HG03066 (cell line): ENCODE results near the gene EMC6.

Experiments
- ATAC-seq: cut with Tn5 transposase; IDR thresholded peaks from one replicate; pipeline ENCODE4 v1.9.1; 2021; ENCODE audit warnings: low read depth; ENCODE audit not compliant: unreplicated experiment

EMC6 gene

GRCh38 chr17:3655766-3656165, 12.8 kb upstream of the EMC6 start:
- ATAC-seq: no peak

GRCh38 chr17:3656353-3656752, 12.3 kb upstream of the EMC6 start:
- ATAC-seq: no peak

GRCh38 chr17:3656755-3657587, 11.6 kb upstream of the EMC6 start:
- no peak for ATAC-seq

GRCh38 chr17:3657588-3657869, 11.1 kb upstream of the EMC6 start:
- no peak for ATAC-seq

- ATAC-seq: no peak
These were observed 10.5 kb upstream of the EMC6 start for GRCh38 chr17:3657874-3658783.

GRCh38 chr17:3658784-3659449, 9.7 kb upstream of the EMC6 start:
- no peak for ATAC-seq

- no peak for ATAC-seq
These were observed 9.0 kb upstream of the EMC6 start for GRCh38 chr17:3659541-3660111.

- ATAC-seq: no peak
These were observed 8.2 kb upstream of the EMC6 start for GRCh38 chr17:3660311-3660891.

- no peak for ATAC-seq
These were observed 5.3 kb upstream of the EMC6 start for GRCh38 chr17:3663102-3664011.

- no peak for ATAC-seq
These were observed 2.8 kb upstream of the EMC6 start for GRCh38 chr17:3665834-3666233.

- no peak for ATAC-seq
These were observed 2.1 kb upstream of the EMC6 start for GRCh38 chr17:3666516-3666915.

- peak; percentile 20 for ATAC-seq
These were observed 990 bp upstream of the EMC6 start for GRCh38 chr17:3667366-3668278.

- no peak for ATAC-seq
These were observed 404 bp downstream of the EMC6 start for GRCh38 chr17:3669085-3669347.

- no peak for ATAC-seq
These were observed 936 bp downstream of the EMC6 start for GRCh38 chr17:3669548-3669947.

GRCh38 chr17:3672571-3672970, 4.0 kb downstream of the EMC6 start:
- ATAC-seq: no peak

GRCh38 chr17:3675886-3676285, 7.3 kb downstream of the EMC6 start:
- no peak for ATAC-seq

GRCh38 chr17:3678095-3678820, 9.6 kb downstream of the EMC6 start:
- no peak for ATAC-seq

GRCh38 chr17:3678821-3679530, 10.4 kb downstream of the EMC6 start:
- ATAC-seq: no peak
